ENCODE measurements around the gene NBEAL2. TPM values are rescaled to one million over a fixed set of nuclear protein-coding genes. Genes with fewer than 3 reads are reported as not detected.

The NBEAL2 gene
- total and polyA plus RNA-seq, 2 of the 8 experiments (the other 6 are each of a cell fraction or from before 2014, with no cell fraction given): 27.3 to 46.9 TPM

GRCh38 chr3:47016934-47017435 lies 37.5 kb downstream of the NBEAL2 start:
- CTCF ChIA-PET (ENCODE audit: partially characterized antibody): interaction anchor here (2.2 kb wide), 1 partner anchor 15 kb away, joined by 8 read pairs; no protein-coding TSS in a partner anchor
- H3K4me2 ChIP-seq (ENCODE audit: insufficient read depth in 1 of 2, low read depth in 2 of 2, low read length in 2 of 2): no peak overlapping the region

More at GRCh38 chr3:47016934-47017435, 37.5 kb downstream of the NBEAL2 start:
- Histone ChIP-seq H2AK5ac (ENCODE audit: low read depth, low read length) (no peak overlapping the region), H2BK12ac (ENCODE audit: low read depth, low read length) (no peak overlapping the region), H4K5ac (ENCODE audit: insufficient read length, low read depth, low read length) (no peak overlapping the region), H3K14ac (ENCODE audit: insufficient read length) (no peak overlapping the region), H4K8ac (ENCODE audit: extremely low read depth, insufficient read depth, low read length) (no peak overlapping the region; the same call in 1 of the 2 replicates), H4K20me1 (replicated peaks in 1 of 2; ENCODE audit: control insufficient read depth in 1 of 2, insufficient read depth in 2 of 2, low read length in 2 of 2) (no peaks in the 10 kb centered on the region), H3K9ac (replicated peaks in 1 of 4; ENCODE audit: extremely low read depth in 1 of 4, low read depth in 3 of 4, low read length in 3 of 4) (no peak overlapping the region), H3K36me3 (ENCODE audit: control insufficient read depth in 2 of 4, insufficient read depth in 4 of 4, low read length in 3 of 4) (peaks cover 0 to 26% (median 16%) of the 10 kb centered on the region in 4 experiments; a peak in 5 of 8 replicates), H2AFZ (ENCODE audit: low read length) (no peak overlapping the region), H3K4me3 (ENCODE audit: extremely low read depth in 1 of 4, insufficient read depth in 2 of 4, low read depth in 3 of 4, low read length in 4 of 4) (no peak overlapping the region), H3K18ac (ENCODE audit: extremely low read depth, low read length) (no peak overlapping the region), H3K56ac (replicated peaks; ENCODE audit: insufficient read length, low read depth, low read length) (no peak overlapping the region), H3K27me3 (replicated peaks in 1 of 4; ENCODE audit: control insufficient read depth in 3 of 4, extremely low read depth in 1 of 4, insufficient read depth in 3 of 4, low read length in 3 of 4) (no peaks in the 10 kb centered on the region), H3K23me2 (ENCODE audit: low read depth, low read length) (no peaks in the 10 kb centered on the region), H2BK20ac (ENCODE audit: low read length) (no peak overlapping the region), H3K9me3 (ENCODE audit: insufficient read depth in 2 of 2, low read depth in 1 of 2, low read length in 1 of 2) (no peaks in the 10 kb centered on the region), H3K79me1 (ENCODE audit: low read depth, low read length) (no peaks in the 10 kb centered on the region), H3K27ac (ENCODE audit: low read depth, low read length) (no peak overlapping the region), H4K91ac (replicated peaks; ENCODE audit: insufficient read length, low read length) (no peak overlapping the region), H3K79me2 (ENCODE audit: control insufficient read depth in 1 of 2, insufficient read depth in 2 of 2, low read length in 2 of 2) (no peaks in the 10 kb centered on the region), H2BK15ac (ENCODE audit: low read length) (no peak overlapping the region), H3K23ac (ENCODE audit: insufficient read length) (no peak overlapping the region), H3K4ac (replicated peaks; ENCODE audit: insufficient read length, low read depth, low read length) (no peak overlapping the region), H3K4me1 (replicated peaks in 1 of 4; ENCODE audit: control insufficient read depth in 3 of 4, insufficient read depth in 4 of 4, low read length in 3 of 4) (peaks cover 0 to 2% (median 0%) of the 10 kb centered on the region in 4 experiments; a peak in 2 of 7 replicates), H2BK5ac (ENCODE audit: low read depth, low read length) (no peak overlapping the region), H2BK120ac (replicated peaks; ENCODE audit: low read depth, low read length) (no peak overlapping the region)
- FAIRE-seq (no peak), DNase-seq (ENCODE audit: low read depth in 1 of 2, low spot score in 2 of 2) (no peak)
- WGBS, 2 experiments (ENCODE audit: extremely low coverage in 1 of 2, insufficient coverage in 1 of 2, insufficient read length in 1 of 2, insufficient replicate concordance in 2 of 2, low coverage in 1 of 2, low lambda C conversion rate in 2 of 2, missing lambda C conversion rate in 1 of 2): 88% methylated on average over 1 of the region's 1 CpG; no CpG with 5 or more reads in 1 of the 2 experiments
- no peak for TF ChIP-seq MAFK (IDR thresholded peaks at IDR 0.05; ENCODE audit: low read depth, low read length)
- TF ChIP-seq TBP (IDR thresholded peaks at IDR 0.05; ENCODE audit: low read depth, low read length): no peak
- no peak for TF ChIP-seq BACH1 (IDR thresholded peaks at IDR 0.05; ENCODE audit: low read length)
- TF ChIP-seq BRCA1 (IDR thresholded peaks at IDR 0.05; ENCODE audit: low read depth, low read length): no peak
- TF ChIP-seq CEBPB (IDR thresholded peaks at IDR 0.05; ENCODE audit: low read depth, low read length): no peak
- no peak for TF ChIP-seq SRF (IDR thresholded peaks at IDR 0.05; ENCODE audit: low read depth, low read length)
- TF ChIP-seq SP4 (IDR thresholded peaks at IDR 0.05; ENCODE audit: low read length): no peak
- TF ChIP-seq POLR2A (IDR thresholded peaks at IDR 0.05; ENCODE audit: control extremely low read depth in 1 of 2, low read depth in 2 of 2, low read length in 2 of 2): no peak
- no peak for TF ChIP-seq CTBP2 (IDR thresholded peaks at IDR 0.05; ENCODE audit: borderline replicate concordance, insufficient read depth, insufficient read length, low read length)
- POLR2A ChIA-PET (ENCODE audit: partially characterized antibody): interaction anchor here (1.0 to 1.4 kb wide), 2 partner anchors 9 to 41 kb away, joined by 3 to 5 read pairs; partner anchors contain the start of gene CCDC12
